ENCODE measurements around the gene PRSS21.

The PRSS21 gene

GRCh38 chr16:2808181-2808580, 8.9 kb upstream of the PRSS21 start:
- DNase-seq, result no peak

GRCh38 chr16:2809149-2809760, 7.8 kb upstream of the PRSS21 start:
- DNase-seq, result no peak

GRCh38 chr16:2810651-2811050, 6.4 kb upstream of the PRSS21 start:
- DNase-seq, result no peak

- DNase-seq, result no peak
Measured at GRCh38 chr16:2811703-2812471, 5.2 kb upstream of the PRSS21 start.

- DNase-seq, result no peak
Measured at GRCh38 chr16:2813771-2814221, 3.2 kb upstream of the PRSS21 start.

- no peak for DNase-seq
Measured at GRCh38 chr16:2814551-2815298, 2.3 kb upstream of the PRSS21 start.

- no peak for DNase-seq
Measured at GRCh38 chr16:2815299-2815771, 1.7 kb upstream of the PRSS21 start.

- no peak for DNase-seq
Measured at GRCh38 chr16:2817340-2818271, 569 bp downstream of the PRSS21 start.

- DNase-seq, result no peak
Measured at GRCh38 chr16:2818272-2818876, 1.3 kb downstream of the PRSS21 start.

GRCh38 chr16:2819179-2819938, 2.3 kb downstream of the PRSS21 start:
- no peak for DNase-seq

GRCh38 chr16:2819939-2820835, 3.1 kb downstream of the PRSS21 start:
- DNase-seq, result no peak

GRCh38 chr16:2820836-2821486, 3.9 kb downstream of the PRSS21 start:
- DNase-seq, result no peak

GRCh38 chr16:2821487-2822157, 4.6 kb downstream of the PRSS21 start:
- DNase-seq, result no peak

- no peak for DNase-seq
Measured at GRCh38 chr16:2822158-2822495, 5.1 kb downstream of the PRSS21 start.

GRCh38 chr16:2822496-2822895, 5.5 kb downstream of the PRSS21 start:
- no peak for DNase-seq

- DNase-seq, result no peak
Measured at GRCh38 chr16:2824626-2825025, 7.6 kb downstream of the PRSS21 start.

- DNase-seq, result no peak
Measured at GRCh38 chr16:2825049-2825742, 8.2 kb downstream of the PRSS21 start.

GRCh38 chr16:2825906-2826305, 8.9 kb downstream of the PRSS21 start:
- no peak for DNase-seq

Data from hippocampal formation (tissue), 2 donors.